Lower lobe of right lung (tissue), 2 donors: Measurements from ENCODE around the gene CUEDC1. TPM values are rescaled to one million over a fixed set of nuclear protein-coding genes. Genes with fewer than 3 reads are reported as not detected.

Experiments
- ATAC-seq, 2 donors: fragments of 200-7000 bp; cut with Tn5 transposase; one replicate each; pipeline ENCODE4 v1.9.1; 2020 to 2022; ENCODE audit warnings: mild to moderate bottlenecking in 2 of 2, moderate library complexity in 2 of 2
- DNase-seq: peaks from one replicate; pipeline ENCODE4 v3.0.0-alpha.2; 2020
- H3K27ac ChIP-seq: fragments of 200-600 bp; one replicate; pipeline ENCODE4 v1.8.0; 2022
- H3K27me3 ChIP-seq: fragments of 200-600 bp; one replicate; pipeline ENCODE4 v1.8.0; 2022; ENCODE audit warnings: low read depth
- H3K36me3 ChIP-seq: fragments of 200-600 bp; one replicate; pipeline ENCODE4 v1.8.0; 2022; ENCODE audit warnings: mild to moderate bottlenecking
- H3K4me1 ChIP-seq: fragments of 200-600 bp; one replicate; pipeline ENCODE4 v1.8.0; 2022
- H3K4me3 ChIP-seq: fragments of 200-600 bp; one replicate; pipeline ENCODE4 v1.8.0; 2022; ENCODE audit warnings: mild to moderate bottlenecking
- H3K9me3 ChIP-seq: fragments of 200-600 bp; one replicate; pipeline ENCODE4 v1.8.0; 2022
- CTCF ChIP-seq: fragments of 200-600 bp; IDR thresholded peaks from one replicate; pipeline ENCODE4 v1.8.0; 2022; ENCODE audit warnings: antibody characterized with exemption, mild to moderate bottlenecking
- intact Hi-C: fragments of 100-400 bp; cut with DNase I; formaldehyde crosslinking; loops from one replicate; pipeline ENCODE4 v1.11.0; 2022
- total RNA-seq: library from RNA; stranded (reverse); fragmentation: NEBNext Ultra II Directional; extraction: Animal tissue kit (Norgen Biotek cat#: 25700); gene quantifications from one replicate; pipeline ENCODE4 v1.2.1, GENCODE V29; 2021
- donor health status: DM: no; HTN: yes; CAD: no; lungs with severe emphysema.

Gene CUEDC1
- total RNA-seq, 1 donor from 2014 or later: 42.8 TPM

- Histone ChIP-seq H3K36me3 (no peaks in the 10 kb centered on the region), H3K27ac (peak overlapping the region; percentile 88), H3K9me3 (no peaks in the 10 kb centered on the region), H3K4me1 (peaks cover 81% of the 10 kb centered on the region), H3K27me3 (no peaks in the 10 kb centered on the region), H3K4me3 (no peak overlapping the region)
- intact Hi-C loops: no loop called here
- ATAC-seq: peak; percentile 88 to 92
- no peak for TF ChIP-seq CTCF
- peak; percentile 96 for DNase-seq
These were observed 52.1 kb downstream of the CUEDC1 start for GRCh38 chr17:57902800-57903759.

- no peak overlapping the region for H3K4me3 ChIP-seq
- peaks cover 88% of the 10 kb centered on the region for H3K4me1 ChIP-seq
- peak overlapping the region; percentile 88 for H3K27ac ChIP-seq
- intact Hi-C loops: no loop called here
- no peaks in the 10 kb centered on the region for H3K36me3 ChIP-seq
- H3K9me3 ChIP-seq: no peaks in the 10 kb centered on the region
- DNase-seq (peak; percentile 35), ATAC-seq (no peak)
- TF ChIP-seq CTCF: no peak
- H3K27me3 ChIP-seq: no peaks in the 10 kb centered on the region
These were observed 53.0 kb downstream of the CUEDC1 start for GRCh38 chr17:57902117-57902799.

- H3K36me3 ChIP-seq: no peaks in the 10 kb centered on the region
- TF ChIP-seq CTCF: no peak
- ATAC-seq: peak in 1 of 2 donors; percentile 54
- H3K9me3 ChIP-seq: no peaks in the 10 kb centered on the region
- H3K27ac ChIP-seq: peak overlapping the region; percentile 88
- no peaks in the 10 kb centered on the region for H3K27me3 ChIP-seq
- H3K4me3 ChIP-seq: no peak overlapping the region
- intact Hi-C loops: no loop called here
- H3K4me1 ChIP-seq: peaks cover 87% of the 10 kb centered on the region
- peak; percentile 47 for DNase-seq
These were observed 54.0 kb downstream of the CUEDC1 start for GRCh38 chr17:57900991-57901743.

- no peak overlapping the region for H3K4me3 ChIP-seq
- H3K4me1 ChIP-seq: peaks cover 86% of the 10 kb centered on the region
- ATAC-seq (peak; percentile 30 to 60), DNase-seq (peak; percentile 85)
- no peak for TF ChIP-seq CTCF
- no peaks in the 10 kb centered on the region for H3K27me3 ChIP-seq
- no peaks in the 10 kb centered on the region for H3K9me3 ChIP-seq
- intact Hi-C loops: loop anchor here (10.0 kb wide), 1 partner anchor 95 kb away; no protein-coding TSS in a partner anchor
- H3K36me3 ChIP-seq: no peaks in the 10 kb centered on the region
- H3K27ac ChIP-seq: peak overlapping the region; percentile 83
These were observed 55.4 kb downstream of the CUEDC1 start for GRCh38 chr17:57899822-57900221.

- DNase-seq (peak; percentile 54), ATAC-seq (peak in 1 of 2 donors; percentile 2)
- Histone ChIP-seq H3K9me3 (no peaks in the 10 kb centered on the region), H3K36me3 (no peaks in the 10 kb centered on the region), H3K4me3 (no peak overlapping the region), H3K27me3 (no peaks in the 10 kb centered on the region), H3K4me1 (peaks cover 86% of the 10 kb centered on the region), H3K27ac (peak overlapping the region; percentile 83)
- TF ChIP-seq CTCF: no peak
- intact Hi-C loops: loop anchor here (10.0 kb wide), 1 partner anchor 95 kb away; no protein-coding TSS in a partner anchor
These were observed 55.8 kb downstream of the CUEDC1 start for GRCh38 chr17:57899391-57899790.
